HG02759 (cell line): ENCODE measurements around the gene DDHD1.

Experiments
- ATAC-seq: cut with Tn5 transposase; IDR thresholded peaks from one replicate; pipeline ENCODE4 v1.9.1; 2021; ENCODE audit warnings: mild to moderate bottlenecking, moderate library complexity; ENCODE audit not compliant: unreplicated experiment

DDHD1 gene

DNA sequence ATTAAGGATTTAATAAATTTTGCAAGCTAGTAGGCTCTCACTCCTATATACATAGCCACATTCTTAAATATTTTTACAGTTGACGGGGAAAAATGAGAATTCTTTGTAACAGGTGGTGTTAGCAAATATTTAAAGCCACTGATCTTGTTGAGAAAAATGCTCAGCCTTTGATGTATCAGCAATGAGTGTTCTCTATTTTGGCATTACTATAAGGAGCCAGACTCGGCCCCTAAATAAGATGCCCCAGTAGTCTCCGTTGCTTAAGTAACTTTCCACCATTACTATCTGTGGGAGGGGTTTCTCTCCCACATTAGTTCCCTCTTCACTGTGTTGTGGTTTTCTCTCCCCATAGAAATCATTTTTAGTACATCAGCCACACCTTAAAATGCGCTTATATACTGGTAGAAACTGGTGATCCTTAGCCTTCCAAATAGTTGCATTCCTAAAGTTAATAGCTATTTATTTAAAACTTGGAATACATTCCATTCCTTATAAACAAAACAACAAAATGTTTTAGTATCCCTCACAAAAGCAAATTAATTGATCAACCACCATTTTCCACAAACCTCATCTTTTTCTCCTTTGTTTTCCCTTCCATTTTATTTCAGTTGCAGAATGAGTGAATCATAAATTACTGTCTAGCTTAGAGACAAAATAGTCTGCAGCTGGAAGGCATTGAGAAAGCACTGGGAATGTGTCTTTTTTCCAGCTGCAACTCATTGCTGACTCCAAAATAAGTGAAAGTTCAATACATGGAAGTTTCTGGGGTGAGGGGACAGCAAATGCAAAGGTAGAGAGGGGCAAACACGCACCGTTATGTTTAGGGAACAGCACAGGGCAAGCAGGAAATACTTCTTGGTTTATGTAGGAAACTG is 117.5 kb downstream of the DDHD1 start:
- no peak for ATAC-seq

- ATAC-seq, result no peak
Observed at GRCh38 chr14:53034688-53035230, 118.4 kb downstream of the DDHD1 start.

GRCh38 chr14:53034036-53034435 is 119.1 kb downstream of the DDHD1 start:
- ATAC-seq, result no peak

- no peak for ATAC-seq
Observed at GRCh38 chr14:53032838-53033390, 120.2 kb downstream of the DDHD1 start.

DNA sequence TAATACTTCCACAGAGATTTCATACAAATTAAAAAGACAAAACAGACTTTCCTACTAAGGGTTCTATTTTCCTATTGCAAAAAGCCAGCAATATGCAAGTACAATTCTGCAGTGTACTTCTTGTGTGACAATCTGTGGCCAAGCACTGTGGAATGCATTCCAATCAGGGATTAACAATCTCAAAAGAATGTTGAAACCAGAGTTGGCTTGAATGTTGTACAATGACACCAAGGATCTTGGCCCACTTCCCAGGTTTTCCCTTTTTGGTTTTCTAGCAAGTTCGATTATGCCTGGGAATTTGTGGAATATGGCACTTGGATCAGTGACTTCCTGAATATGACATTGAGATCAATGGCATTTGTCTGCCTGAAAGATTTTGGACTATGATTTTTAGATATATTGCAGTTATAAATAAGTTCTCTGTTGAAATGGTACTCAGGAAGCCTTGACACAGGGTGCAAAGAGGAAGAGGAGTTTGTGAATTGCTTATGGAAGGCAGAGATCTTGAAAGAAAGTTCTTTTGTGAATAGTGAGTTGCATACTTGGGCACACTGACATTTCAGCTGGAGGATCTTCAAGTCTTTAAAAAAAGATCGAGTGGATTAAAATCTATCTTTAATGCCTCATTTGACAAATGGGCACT is 120.8 kb downstream of the DDHD1 start:
- ATAC-seq, result no peak

DNA sequence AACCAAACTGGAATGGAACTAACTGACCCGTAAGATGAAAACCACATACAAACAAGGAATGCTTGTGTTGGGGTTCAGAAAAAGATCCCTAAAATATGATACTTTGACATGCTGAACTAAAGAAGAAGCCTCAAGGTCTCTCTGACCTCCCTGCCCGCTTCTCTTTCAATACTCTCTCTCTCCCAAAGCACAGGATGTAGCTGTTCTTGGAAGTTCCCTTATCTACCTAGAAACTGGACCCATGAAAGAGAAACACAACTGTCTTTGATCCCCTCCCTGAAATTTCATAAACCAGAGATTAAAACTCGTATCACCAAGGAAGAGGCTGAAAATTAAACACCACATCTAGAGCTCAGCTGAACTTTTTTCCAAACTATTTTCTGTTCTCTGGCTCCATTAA is 125.6 kb downstream of the DDHD1 start:
- no peak for ATAC-seq

DNA sequence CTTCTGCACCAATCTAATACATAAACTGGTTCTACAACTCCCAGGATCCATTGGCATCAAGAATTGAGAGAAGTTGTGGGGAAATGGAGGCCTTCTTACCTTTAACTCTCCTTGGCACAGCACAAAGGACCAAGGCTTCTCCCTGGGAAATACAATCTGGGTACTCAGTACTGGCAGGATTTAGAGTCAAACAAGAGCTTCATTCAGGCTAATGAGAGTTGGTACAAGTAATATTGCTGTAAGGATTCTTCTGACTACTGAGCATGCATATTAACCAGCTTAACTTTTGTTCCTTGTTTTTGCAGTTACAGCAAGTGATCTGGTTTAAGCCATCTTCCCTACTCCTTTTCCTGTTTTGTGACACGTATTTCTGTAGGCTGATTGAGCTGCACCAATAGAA is 126.1 kb downstream of the DDHD1 start:
- no peak for ATAC-seq

- ATAC-seq, result no peak
Observed at GRCh38 chr14:53023325-53023724, 129.8 kb downstream of the DDHD1 start.

- no peak for ATAC-seq
Observed at GRCh38 chr14:53022593-53022992, 130.5 kb downstream of the DDHD1 start.

GRCh38 chr14:53020193-53020932 is 132.8 kb downstream of the DDHD1 start:
- no peak for ATAC-seq

GRCh38 chr14:53019406-53019805 is 133.7 kb downstream of the DDHD1 start:
- ATAC-seq, result no peak

- ATAC-seq, result no peak
Observed at GRCh38 chr14:53017837-53018236, 135.3 kb downstream of the DDHD1 start.

DNA sequence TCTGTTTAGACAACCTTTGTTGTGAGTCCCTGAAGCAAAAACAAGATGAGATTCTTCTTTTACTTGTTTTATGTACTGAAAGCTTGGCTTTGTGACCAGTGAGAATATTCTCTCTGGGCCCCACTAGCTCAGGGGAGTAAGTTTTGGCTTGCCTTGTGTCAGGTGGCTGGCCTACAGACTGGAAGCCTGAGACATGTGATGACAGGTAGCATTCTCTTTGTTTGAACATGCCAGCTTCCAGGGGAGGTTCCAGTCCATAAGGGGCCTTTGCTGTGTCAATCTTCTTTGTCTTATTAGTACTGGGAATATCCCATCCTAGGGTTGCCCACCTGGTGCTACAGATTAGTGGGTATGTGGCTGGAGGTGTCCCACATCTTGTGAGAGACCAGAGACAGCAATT is 136.2 kb downstream of the DDHD1 start:
- no peak for ATAC-seq

DNA sequence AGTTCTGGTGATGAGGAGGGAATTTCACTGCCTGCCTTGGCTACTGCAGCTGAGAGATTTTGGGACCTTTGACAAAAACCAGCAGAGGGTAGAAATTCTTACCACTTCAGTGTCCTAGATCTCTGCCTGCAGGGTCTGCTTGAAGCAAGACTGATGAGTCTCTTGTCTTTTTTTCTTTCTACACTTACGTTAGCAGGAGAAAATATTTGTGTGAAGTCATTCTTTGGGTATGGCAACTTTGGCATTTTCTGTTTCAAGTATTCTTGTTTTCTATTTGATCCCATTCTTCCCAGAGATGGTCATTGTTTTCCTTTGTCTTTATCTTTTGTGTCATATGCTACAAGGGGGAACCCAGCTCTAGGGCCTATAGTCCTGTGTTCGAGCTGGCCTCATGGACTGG is 136.6 kb downstream of the DDHD1 start:
- no peak for ATAC-seq

- no peak for ATAC-seq
Observed at GRCh38 chr14:53011053-53011462, 142.1 kb downstream of the DDHD1 start.

GRCh38 chr14:53010193-53011040 is 142.7 kb downstream of the DDHD1 start:
- ATAC-seq, result no peak

DNA sequence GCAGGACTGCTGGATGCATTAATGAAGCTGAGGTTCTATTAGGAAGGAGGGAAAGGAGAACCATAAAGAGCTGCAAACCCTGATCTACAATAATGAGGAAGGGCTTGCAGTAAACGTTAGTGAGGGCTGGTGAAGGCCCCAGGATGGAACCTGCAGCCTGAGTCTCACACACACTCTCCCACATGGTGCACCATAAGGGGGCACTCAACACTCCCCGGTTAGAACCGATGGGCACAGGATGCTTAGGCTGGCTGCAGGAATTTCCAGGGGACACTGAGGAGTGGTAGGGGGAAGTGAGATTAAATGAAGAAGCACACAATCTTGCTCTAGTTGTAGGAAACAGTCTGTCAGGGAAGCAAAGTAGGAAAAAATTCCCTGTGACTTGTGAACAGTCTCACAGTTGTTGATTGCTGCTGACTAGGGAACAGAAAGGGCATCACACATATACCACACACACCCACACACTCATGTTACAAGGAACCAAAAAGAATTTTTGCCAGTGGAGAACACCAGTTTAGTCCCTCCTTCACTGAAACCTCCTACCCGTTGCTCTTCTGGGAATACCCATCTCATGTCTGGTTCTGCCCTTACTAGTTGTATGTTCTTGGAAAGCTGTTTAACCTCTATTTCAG is 146.1 kb downstream of the DDHD1 start:
- no peak for ATAC-seq

DNA sequence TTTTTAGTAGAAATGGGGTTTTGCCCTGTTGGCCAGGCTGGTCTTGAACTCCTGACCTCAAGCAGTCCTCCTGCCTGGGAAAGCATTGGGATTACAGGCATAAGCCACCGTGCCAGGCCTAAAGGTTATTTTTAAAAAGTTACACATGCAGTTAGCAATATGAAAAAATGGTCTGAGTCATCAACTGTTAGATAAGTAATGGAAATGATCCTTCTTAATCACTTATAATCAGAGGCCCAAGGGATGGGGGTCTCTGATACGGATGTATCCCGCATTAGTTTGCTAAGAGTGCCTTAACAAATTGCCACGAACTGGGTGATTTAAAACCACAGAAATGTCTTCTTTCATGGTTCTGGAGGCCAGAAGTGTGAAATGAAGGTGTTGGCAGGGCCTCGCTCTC is 148.1 kb downstream of the DDHD1 start:
- ATAC-seq, result no peak

- ATAC-seq, result no peak
Observed at GRCh38 chr14:53003776-53004175, 149.3 kb downstream of the DDHD1 start.

- no peak for ATAC-seq
Observed at GRCh38 chr14:53002576-53002975, 150.5 kb downstream of the DDHD1 start.
